HL-60 (cell line): ENCODE data around the gene ZMIZ1.

ENCODE experiments used
- DNase-seq, 2 experiments: peaks; one replicate each; pipeline ENCODE4 v3.0.0-alpha.2; 2010 to 2020; ENCODE audit warnings: low read depth in 1 of 2, low spot score in 1 of 2
- H3K27ac ChIP-seq: fragments of 250-450 bp; sonication (Bioruptor Pico); replicated peaks from 2 replicates; pipeline ENCODE4 v1.5.1; 2020; ENCODE audit warnings: mild to moderate bottlenecking, moderate library complexity
- H3K27me3 ChIP-seq: fragments of 250-450 bp; sonication (Bioruptor Pico); 2 replicates; pipeline ENCODE4 v1.5.1; 2021; ENCODE audit warnings: mild to moderate bottlenecking, moderate library complexity; ENCODE audit not compliant: insufficient read depth, poor library complexity, severe bottlenecking
- H3K4me3 ChIP-seq: replicated peaks from 2 replicates; pipeline ENCODE4 v1.5.1; 2011; ENCODE audit warnings: mild to moderate bottlenecking, control low read depth, low read length; ENCODE audit not compliant: insufficient read depth
- GABPA ChIP-seq: IDR thresholded peaks from 2 replicates; pipeline ENCODE4 v1.6.1; 2012; ENCODE audit warnings: low read depth
- POLR2AphosphoS5 ChIP-seq: IDR thresholded peaks from 2 replicates; pipeline ENCODE4 v1.6.1; 2012; ENCODE audit warnings: low read depth
- SPI1 ChIP-seq: IDR thresholded peaks from 2 replicates; pipeline ENCODE4 v1.6.1; 2012; ENCODE audit warnings: low read depth, mild to moderate bottlenecking, borderline replicate concordance
- TF ChIP-seq, protein P1 (sequence below): IDR thresholded peaks from one replicate; pipeline ENCODE4 v1.5.1; 2011; ENCODE audit warnings: low read length, control low read depth, inconsistent platforms; ENCODE audit not compliant: insufficient read depth
- TF ChIP-seq, protein P2 (sequence below): IDR thresholded peaks from 2 replicates; pipeline ENCODE4 v1.6.1; 2012; ENCODE audit warnings: low read depth; ENCODE audit not compliant: insufficient replicate concordance

Gene ZMIZ1

DNA sequence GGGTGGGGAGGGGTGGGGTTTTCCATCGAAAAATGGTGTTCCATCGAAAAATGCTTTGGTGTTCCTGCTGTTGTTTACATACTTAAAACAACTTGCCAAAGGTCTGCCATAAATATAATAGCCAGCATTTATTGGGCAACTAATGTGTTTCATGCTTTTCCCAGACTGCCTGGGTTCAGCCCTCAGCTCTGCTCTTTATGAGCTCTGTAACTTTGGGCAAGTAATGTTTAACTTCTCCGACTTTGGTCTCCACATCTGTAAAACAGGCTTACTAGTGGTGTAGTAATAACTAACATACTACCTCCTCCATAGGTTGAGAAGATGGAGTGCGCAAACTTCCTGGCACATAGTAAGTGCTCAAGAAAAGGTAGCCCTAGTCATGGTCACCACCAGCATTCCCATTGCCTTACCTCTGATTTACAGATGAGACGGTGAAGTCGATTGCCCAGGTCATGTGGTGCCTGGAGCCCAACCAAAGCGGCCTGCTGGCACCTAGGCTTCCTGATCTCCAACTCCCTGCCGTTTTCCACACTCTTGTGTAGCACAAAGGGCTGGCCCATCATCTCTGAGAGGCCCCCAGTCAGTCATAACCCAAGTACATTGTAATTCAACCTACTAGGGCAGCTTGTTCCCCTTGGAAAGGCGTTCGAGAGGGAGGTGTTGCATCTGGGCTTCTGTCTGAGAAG is 8.9 kb downstream of the ZMIZ1 start:
- DNase-seq = no peak
- Histone ChIP-seq H3K27ac (no peak overlapping the region), H3K27me3 (no peaks in the 10 kb centered on the region), H3K4me3 (no peak overlapping the region)
- TF ChIP-seq SPI1 (no peak), GABPA (no peak), POLR2AphosphoS5 (no peak)
- TF ChIP-seq, protein P1, sequence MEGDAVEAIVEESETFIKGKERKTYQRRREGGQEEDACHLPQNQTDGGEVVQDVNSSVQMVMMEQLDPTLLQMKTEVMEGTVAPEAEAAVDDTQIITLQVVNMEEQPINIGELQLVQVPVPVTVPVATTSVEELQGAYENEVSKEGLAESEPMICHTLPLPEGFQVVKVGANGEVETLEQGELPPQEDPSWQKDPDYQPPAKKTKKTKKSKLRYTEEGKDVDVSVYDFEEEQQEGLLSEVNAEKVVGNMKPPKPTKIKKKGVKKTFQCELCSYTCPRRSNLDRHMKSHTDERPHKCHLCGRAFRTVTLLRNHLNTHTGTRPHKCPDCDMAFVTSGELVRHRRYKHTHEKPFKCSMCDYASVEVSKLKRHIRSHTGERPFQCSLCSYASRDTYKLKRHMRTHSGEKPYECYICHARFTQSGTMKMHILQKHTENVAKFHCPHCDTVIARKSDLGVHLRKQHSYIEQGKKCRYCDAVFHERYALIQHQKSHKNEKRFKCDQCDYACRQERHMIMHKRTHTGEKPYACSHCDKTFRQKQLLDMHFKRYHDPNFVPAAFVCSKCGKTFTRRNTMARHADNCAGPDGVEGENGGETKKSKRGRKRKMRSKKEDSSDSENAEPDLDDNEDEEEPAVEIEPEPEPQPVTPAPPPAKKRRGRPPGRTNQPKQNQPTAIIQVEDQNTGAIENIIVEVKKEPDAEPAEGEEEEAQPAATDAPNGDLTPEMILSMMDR = no peak
- TF ChIP-seq, protein P2, sequence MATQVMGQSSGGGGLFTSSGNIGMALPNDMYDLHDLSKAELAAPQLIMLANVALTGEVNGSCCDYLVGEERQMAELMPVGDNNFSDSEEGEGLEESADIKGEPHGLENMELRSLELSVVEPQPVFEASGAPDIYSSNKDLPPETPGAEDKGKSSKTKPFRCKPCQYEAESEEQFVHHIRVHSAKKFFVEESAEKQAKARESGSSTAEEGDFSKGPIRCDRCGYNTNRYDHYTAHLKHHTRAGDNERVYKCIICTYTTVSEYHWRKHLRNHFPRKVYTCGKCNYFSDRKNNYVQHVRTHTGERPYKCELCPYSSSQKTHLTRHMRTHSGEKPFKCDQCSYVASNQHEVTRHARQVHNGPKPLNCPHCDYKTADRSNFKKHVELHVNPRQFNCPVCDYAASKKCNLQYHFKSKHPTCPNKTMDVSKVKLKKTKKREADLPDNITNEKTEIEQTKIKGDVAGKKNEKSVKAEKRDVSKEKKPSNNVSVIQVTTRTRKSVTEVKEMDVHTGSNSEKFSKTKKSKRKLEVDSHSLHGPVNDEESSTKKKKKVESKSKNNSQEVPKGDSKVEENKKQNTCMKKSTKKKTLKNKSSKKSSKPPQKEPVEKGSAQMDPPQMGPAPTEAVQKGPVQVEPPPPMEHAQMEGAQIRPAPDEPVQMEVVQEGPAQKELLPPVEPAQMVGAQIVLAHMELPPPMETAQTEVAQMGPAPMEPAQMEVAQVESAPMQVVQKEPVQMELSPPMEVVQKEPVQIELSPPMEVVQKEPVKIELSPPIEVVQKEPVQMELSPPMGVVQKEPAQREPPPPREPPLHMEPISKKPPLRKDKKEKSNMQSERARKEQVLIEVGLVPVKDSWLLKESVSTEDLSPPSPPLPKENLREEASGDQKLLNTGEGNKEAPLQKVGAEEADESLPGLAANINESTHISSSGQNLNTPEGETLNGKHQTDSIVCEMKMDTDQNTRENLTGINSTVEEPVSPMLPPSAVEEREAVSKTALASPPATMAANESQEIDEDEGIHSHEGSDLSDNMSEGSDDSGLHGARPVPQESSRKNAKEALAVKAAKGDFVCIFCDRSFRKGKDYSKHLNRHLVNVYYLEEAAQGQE = no peak

DNA sequence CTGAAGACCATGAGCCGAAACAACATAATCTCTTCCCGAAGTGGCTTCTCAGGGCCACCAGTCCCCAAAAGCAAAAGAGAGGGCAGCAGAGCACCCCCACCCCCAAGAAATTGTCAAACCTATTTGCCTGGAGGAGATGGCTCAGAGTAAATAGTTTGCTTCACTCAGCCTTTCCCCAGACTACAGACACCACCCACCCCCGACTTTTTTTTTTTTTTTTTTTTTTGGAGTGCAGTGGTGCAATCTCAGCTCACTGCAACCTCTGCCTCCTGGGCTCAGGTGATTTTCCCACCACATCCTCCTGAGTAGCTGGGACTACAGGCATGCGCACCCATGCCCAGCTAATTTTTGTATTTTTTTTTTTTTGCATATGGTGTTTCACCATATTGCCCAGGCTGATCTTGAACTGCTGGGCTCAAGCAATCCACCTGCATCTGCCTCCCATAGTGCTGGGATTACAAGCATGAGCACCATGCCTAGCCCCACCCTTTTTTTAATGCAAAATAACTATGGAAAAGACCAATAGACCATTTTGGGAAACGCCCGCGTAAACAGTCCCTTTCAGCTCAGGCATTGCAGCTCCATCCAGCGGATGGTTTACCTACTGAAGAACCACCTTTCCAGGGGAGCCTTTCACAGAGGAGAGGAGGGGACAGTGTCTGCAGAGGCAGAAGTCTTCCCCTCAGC is 9.7 kb downstream of the ZMIZ1 start:
- no peak for TF ChIP-seq GABPA
- TF ChIP-seq, protein P2 = no peak
- no peak for TF ChIP-seq SPI1
- TF ChIP-seq POLR2AphosphoS5 = no peak
- TF ChIP-seq, protein P1 = no peak
- Histone ChIP-seq H3K4me3 (no peak overlapping the region), H3K27ac (no peak overlapping the region), H3K27me3 (no peaks in the 10 kb centered on the region)
- no peak for DNase-seq

DNA sequence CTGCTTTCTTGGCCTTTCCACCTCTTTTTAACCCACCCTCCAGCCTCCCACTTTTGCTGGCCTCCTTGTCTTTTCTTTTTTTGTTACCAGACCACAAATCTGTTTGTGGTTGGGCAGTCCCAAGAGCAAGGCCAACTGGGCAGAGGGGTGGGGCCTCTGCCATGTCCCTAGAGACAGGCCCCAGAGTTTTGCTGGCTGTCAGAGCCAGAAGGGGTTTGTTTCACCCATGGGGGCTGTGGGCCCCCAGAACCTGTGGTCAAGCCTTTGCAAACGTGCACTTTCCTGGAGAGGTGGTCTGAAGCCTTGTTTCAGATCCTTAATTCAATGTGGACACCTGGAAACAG is 10.3 kb downstream of the ZMIZ1 start:
- Histone ChIP-seq H3K27ac (no peak overlapping the region), H3K27me3 (no peaks in the 10 kb centered on the region), H3K4me3 (no peak overlapping the region)

More for the DNA sequence above, 10.3 kb downstream of the ZMIZ1 start:
- no peak for TF ChIP-seq SPI1
- TF ChIP-seq, protein P1 = no peak
- TF ChIP-seq, protein P2 = no peak
- no peak for TF ChIP-seq POLR2AphosphoS5
- no peak for TF ChIP-seq GABPA
- no peak for DNase-seq
